Medulla oblongata (tissue), 1 donor: ENCODE results near the gene CACNG4.

Experiments used
- DNase-seq: peaks from one replicate; pipeline ENCODE4 v3.0.0-alpha.2; 2015; ENCODE audit errors: extremely low spot score

The CACNG4 gene

GRCh38 chr17:67066717-67067116, 102.2 kb downstream of the CACNG4 start:
- no peak for DNase-seq

- DNase-seq, result no peak
Observed at GRCh38 chr17:67067571-67068482, 103.3 kb downstream of the CACNG4 start.

- no peak for DNase-seq
Observed at GRCh38 chr17:67068999-67069398, 104.5 kb downstream of the CACNG4 start.

GRCh38 chr17:67069603-67070136, 105.2 kb downstream of the CACNG4 start:
- DNase-seq, result no peak

DNA sequence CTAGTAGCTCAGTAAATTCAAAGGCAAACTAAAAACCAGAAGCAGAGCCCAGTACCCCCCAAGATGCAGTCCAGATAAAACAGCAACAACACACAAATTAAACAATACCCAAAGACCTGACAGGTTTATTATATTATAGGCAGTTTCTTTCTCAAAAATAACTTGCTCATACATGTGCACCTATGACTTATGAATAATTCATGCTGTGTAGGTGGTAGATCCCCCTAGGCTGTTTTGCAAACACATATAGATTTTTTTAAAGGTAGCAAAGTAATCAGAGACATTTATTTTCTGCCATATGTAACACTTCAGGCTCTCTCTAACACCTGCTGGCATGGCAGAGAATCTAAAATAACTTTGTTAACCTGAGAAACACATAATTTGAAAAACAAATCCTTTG, 107.1 kb downstream of the CACNG4 start:
- no peak for DNase-seq

DNA sequence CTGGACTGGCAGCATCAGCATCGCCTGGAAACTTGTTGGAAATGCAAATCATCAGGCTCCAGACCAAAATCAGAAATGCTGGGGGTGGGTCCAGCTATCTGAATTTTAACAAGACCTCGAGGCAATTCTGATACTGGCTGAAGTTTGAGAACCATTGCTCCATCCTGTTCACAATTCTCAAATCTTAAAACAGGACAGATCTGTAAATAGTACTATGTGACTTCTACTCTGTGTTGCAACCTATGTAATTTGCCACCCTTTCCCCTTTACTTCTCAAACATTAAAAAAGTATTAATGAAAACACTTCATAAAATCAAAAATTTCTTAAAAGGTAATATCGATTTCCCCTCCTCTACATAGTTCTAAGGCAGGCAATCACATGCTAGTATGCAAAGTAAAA, 108.4 kb downstream of the CACNG4 start:
- no peak for DNase-seq

DNA sequence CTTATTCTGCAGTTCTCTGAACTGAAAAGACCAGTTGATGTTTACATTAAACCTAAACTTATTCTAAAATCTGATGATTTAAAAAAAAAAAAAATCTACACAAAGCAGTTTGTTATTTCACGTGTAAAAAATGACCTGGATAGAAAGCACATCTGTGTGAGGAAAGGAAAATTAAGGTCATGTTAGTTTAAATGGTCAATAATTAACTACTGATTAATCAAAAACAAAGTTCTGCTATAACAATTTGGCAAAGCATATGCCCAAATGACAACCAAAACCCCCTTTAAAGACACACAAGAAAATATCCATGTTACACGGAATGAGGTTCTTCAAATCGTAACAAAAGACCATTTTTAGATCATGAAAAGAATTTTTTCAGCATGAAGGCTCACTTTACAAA, 110.3 kb downstream of the CACNG4 start:
- no peak for DNase-seq

GRCh38 chr17:67076290-67076689, 111.8 kb downstream of the CACNG4 start:
- no peak for DNase-seq

GRCh38 chr17:67078292-67078691, 113.8 kb downstream of the CACNG4 start:
- no peak for DNase-seq

- DNase-seq, result no peak
Observed at GRCh38 chr17:67079491-67079890, 115.0 kb downstream of the CACNG4 start.

- no peak for DNase-seq
Observed at GRCh38 chr17:67080804-67081203, 116.3 kb downstream of the CACNG4 start.

- no peak for DNase-seq
Observed at GRCh38 chr17:67082107-67082506, 117.6 kb downstream of the CACNG4 start.
